GM18519 (cell line): ENCODE data around the gene KDM1A.
"Not testable (repeated sequence)": the region's sequence is repeated elsewhere in the genome, so short reads cannot be mapped to it uniquely, and the experiment has no call there.

ENCODE experiments used
- ATAC-seq: cut with Tn5 transposase; IDR thresholded peaks from one replicate; pipeline ENCODE4 v1.9.1; 2021; ENCODE audit warnings: mild to moderate bottlenecking, moderate library complexity; ENCODE audit not compliant: unreplicated experiment, low FRiP score

KDM1A gene

GRCh38 chr1:23019094-23019862, at the start of gene KDM1A:
Gene KDM1A, plus strand, starts transcription at chr1:23019468. Its CDS starts 129 bp downstream, at chr1:23019597.
- peak; percentile 78 for ATAC-seq

- no peak for ATAC-seq
These were observed 49.2 kb upstream of the KDM1A start for GRCh38 chr1:22970096-22970495.

- no peak for ATAC-seq
These were observed 48.1 kb upstream of the KDM1A start for GRCh38 chr1:22971161-22971560.

DNA sequence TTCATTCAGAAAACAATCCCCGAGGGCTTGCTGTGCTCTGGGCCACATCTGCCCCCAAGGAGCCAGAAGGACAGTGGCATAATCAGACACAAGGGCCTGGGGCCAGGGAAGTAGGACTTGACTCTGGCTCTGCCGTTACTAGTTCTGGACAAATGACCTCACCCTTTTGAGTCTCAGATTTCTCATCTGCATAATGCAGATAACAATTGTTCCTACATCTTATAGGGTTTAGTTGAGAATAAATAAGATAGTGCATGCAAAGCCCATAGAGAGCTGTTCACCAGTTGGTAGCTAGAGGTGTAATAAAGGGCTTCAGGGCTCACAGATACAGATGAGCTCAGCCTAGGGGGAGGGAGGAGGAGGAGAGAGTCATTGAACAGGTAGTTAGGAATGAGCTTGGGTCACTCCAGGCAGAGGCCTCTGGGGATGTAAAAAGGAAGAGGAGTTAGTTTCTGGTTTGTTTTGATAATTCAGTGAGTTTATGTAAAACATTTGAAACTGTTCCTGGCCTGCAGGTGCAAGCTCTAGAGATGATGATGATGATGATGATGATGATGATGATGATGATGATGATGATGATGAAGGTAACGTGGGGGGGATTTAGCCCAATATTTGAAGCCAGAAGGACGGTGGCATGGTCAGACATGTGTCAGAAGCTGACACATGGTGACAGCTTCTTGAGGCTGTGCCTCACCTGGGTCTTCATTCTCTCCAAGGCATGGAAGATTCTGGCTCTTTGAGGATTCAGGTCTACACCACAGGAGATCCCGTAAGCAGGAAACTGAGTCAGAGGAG, 47.5 kb upstream of the KDM1A start:
- no peak for ATAC-seq

DNA sequence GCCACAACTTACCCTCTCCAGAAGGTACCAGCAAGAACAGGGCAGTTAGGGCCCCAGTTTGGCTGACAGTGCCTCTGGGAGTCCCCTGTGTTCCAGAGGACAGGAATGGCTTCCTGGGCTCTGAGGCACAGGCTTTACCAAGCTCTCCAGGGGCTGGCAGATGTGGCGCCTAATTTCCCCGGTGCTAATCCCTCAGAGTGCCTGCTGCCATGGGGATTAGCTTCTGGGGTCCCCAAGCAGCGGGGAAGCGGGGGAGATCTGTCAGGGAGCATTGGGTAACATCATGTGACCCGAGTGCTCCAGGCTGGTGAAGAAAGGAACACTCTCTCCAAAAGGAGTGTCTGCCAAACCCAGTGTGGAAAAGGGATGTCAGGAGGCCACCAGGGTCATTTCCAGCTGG, 46.5 kb upstream of the KDM1A start, which contains the start of gene LACTBL1:
LACTBL1 (minus strand) TSS at position 107 of the 400 bp plus-strand sequence. CDS start 550 bp downstream, outside the sequence.
- no peak for ATAC-seq

- ATAC-seq = no peak
These were observed 43.6 kb upstream of the KDM1A start for GRCh38 chr1:22975694-22976093.

DNA sequence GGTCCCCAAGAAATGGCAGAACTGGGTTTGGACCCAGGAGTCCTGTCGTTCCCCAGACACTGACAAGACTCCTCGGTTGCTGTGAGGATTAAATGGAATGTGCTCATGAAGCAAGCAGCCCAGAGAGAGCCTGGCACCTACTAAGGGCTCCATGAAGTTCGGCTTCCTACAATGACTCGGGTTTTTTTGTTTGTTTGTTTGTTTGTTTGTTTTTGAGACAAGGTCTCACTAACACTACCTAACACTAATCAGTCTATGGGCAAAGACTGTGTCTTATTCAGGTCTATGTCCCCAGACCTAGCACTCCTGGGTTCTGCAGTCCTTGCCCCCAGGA, 43.2 kb upstream of the KDM1A start:
- ATAC-seq = no peak

GRCh38 chr1:22976461-22977243, 42.6 kb upstream of the KDM1A start:
- no peak for ATAC-seq

GRCh38 chr1:22978299-22978698, 41.0 kb upstream of the KDM1A start:
- ATAC-seq = no peak

- not testable (repeated sequence) for ATAC-seq
These were observed 38.8 kb upstream of the KDM1A start for GRCh38 chr1:22980471-22980790.

DNA sequence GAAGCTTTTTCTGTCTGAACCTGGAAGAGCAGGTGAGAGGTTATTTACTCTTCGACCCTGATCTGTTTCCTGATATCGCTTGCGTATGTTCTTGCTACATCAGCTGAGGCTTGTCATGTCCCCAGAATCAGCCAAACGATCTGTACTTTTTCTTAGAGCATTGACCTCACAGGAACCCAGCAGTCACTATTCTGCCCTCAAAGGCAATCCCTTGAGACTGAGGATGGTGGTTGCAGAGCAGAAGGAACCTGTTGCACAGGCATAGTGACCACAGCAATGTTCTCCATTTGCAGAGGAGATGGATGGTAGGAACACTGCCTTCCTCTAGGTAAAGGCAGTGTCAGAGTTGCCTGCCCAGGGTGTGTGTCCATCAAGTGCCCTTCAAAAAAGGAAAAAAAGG, 35.3 kb upstream of the KDM1A start:
- no peak for ATAC-seq

DNA sequence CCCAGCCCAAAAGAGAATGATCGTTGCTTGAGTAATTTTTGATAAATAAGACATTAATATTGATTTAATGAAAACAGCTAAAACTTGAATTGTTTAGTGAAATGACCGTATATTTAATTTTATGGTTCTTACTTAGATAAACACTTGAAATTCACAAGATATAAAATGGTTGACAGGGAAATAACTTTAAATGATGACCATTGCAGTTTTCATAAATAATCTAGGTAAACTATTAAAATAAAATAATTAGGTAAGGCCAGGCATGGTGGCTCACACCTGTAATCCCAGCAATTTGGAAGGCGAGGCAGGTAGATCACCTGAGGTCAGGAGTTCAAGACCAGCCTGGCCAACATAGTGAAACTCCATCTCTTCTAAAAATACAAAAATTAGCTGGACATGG, 26.9 kb upstream of the KDM1A start:
- ATAC-seq = not testable (repeated sequence)

- not testable (repeated sequence) for ATAC-seq
These were observed 26.0 kb upstream of the KDM1A start for GRCh38 chr1:22993220-22993795.

- ATAC-seq = no peak
These were observed 23.5 kb upstream of the KDM1A start for GRCh38 chr1:22995774-22996173.

DNA sequence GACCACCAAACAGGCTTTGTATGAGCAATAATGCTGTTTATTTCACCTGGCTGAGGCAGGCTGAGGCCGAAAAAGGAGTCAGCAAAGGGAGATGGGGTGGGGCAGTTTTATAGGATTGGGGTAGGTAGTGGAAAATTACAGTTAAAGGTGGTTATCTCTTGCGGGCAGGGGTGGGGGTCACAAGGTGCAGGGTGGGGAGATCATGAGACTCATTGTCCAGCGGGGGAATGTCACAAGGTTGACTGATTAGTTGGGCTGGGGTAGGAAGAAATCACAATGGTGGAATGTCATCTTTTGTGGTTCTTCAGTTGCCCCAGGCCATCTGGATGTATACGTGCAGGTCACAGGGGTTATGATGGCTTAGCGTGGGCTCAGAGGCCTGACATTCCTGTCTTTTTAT, 21.7 kb upstream of the KDM1A start:
- ATAC-seq = not testable (repeated sequence)

DNA sequence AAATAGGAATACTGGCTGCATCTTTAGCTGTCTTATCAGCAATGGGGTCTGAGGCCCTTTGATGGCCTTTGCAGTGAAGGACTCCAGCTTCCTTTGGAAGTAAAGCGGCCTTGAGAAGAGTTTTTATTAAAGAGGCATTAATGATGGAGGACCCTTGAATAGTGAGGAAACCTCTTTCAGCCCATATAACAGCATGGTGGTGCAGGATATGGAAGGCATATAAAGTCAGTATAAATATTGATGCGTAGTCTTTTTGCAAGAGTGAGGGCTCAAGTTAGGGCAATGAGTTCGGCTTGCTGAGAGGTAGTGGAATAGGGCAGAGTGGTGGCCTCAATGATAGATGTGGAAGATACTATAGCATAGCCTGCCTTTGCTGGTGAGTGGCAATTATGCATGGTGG, 19.1 kb upstream of the KDM1A start:
- ATAC-seq = not testable (repeated sequence)

GRCh38 chr1:23002218-23002617, 17.1 kb upstream of the KDM1A start:
- not testable (repeated sequence) for ATAC-seq

DNA sequence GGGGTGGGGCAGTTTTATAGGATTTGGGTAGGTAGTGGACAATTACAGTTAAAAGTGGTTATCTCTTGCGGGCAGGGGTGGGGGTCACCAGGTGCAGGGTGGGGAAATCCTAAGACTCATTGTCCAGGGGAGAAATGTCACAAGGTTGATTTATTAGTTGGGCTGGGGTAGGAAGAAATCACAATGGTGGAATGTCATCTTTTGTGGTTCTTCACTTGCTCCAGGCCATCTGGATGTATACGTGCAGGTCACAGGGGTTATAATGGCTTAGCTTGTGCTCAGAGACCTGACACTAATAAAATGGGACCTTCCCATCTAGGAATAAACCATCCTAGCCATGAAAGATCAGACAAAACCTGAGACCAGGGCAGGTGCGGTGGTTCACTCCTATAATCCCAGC, 15.2 kb upstream of the KDM1A start:
- no peak for ATAC-seq

- ATAC-seq = not testable (repeated sequence)
These were observed 14.5 kb upstream of the KDM1A start for GRCh38 chr1:23004769-23005168.

DNA sequence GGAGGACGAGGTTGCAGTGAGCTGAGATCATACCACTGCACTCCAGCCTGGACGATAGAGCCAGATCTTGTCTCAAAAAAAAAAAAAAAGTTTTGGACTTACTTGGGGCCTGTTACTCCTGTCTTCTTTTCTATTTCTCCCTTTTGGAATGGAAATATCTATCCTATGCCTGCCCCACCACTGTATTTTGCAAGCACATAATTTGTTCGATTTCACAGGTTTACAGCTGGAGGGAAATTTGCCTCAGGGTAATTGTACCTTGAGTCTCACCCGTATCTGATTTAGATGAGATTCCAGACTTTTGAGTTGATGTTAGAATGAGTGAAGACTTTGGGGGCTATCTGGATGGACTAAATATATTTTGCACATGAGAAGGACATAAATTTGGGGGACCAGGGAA, 12.2 kb upstream of the KDM1A start:
- no peak for ATAC-seq

- no peak for ATAC-seq
These were observed 10.4 kb upstream of the KDM1A start for GRCh38 chr1:23008901-23009300.
